Measurements from ENCODE around the gene PDE4C. TPM values are rescaled to one million over a fixed set of nuclear protein-coding genes. Genes with fewer than 3 reads are reported as not detected.

The PDE4C gene
- total and polyA plus RNA-seq, 10 of the 15 experiments (the other 5 are each of a cell fraction or from before 2014, with no cell fraction given) = 0.08 to 0.73 (median 0.34) TPM

GRCh38 chr19:18192673-18193387, 33.4 kb downstream of the PDE4C start, which contains the start of gene MPV17L2 (continued):
- TF ChIP-seq MAX (IDR thresholded peaks at IDR 0.05; ENCODE audit: low read depth, low read length) (no peak), EED (IDR thresholded peaks at IDR 0.05; ENCODE audit: low read depth) (no peak), SIN3A (IDR thresholded peaks at IDR 0.05; ENCODE audit: low read depth, low read length) (peak; percentile 40; the same call in 1 of the 2 replicates), ZBTB40 (IDR thresholded peaks at IDR 0.05; ENCODE audit: borderline replicate concordance) (no peak; the same call in 1 of the 2 replicates), GATAD2B (conservative IDR thresholded peaks at IDR 0.05; ENCODE audit: low read depth) (no peak), TCF12 (IDR thresholded peaks at IDR 0.05; ENCODE audit: low read depth, low read length) (no peak), SUPT20H (IDR thresholded peaks at IDR 0.05; ENCODE audit: borderline replicate concordance, control insufficient read depth, low read depth, low read length) (no peak), SPI1 (IDR thresholded peaks at IDR 0.05; ENCODE audit: borderline replicate concordance, insufficient read depth, low read depth, low read length) (no peak), RFX5 (IDR thresholded peaks at IDR 0.05; ENCODE audit: low read depth, low read length) (peak; percentile 97), PAX8 (IDR thresholded peaks at IDR 0.05) (no peak), YY1 (IDR thresholded peaks at IDR 0.05; ENCODE audit: low read depth, low read length) (peak; percentile 85), RCOR1 (conservative IDR thresholded peaks at IDR 0.05; ENCODE audit: low read depth, low read length) (no peak), BMI1 (IDR thresholded peaks at IDR 0.05; ENCODE audit: borderline replicate concordance) (no peak), RUNX3 (IDR thresholded peaks at IDR 0.05; ENCODE audit: low read length) (no peak), PML (IDR thresholded peaks at IDR 0.05; ENCODE audit: low read length) (no peak), LARP7 (IDR thresholded peaks at IDR 0.05) (no peak), CHD2 (IDR thresholded peaks at IDR 0.05; ENCODE audit: borderline replicate concordance, low read depth, low read length) (peak; percentile 98), SMAD5 (IDR thresholded peaks at IDR 0.05; ENCODE audit: low read depth) (no peak), PAX5 (IDR thresholded peaks at IDR 0.05; ENCODE audit: borderline replicate concordance, low read depth, low read length) (peak; percentile 57; the same call in 1 of the 2 replicates), RELA (IDR thresholded peaks at IDR 0.05; ENCODE audit: borderline replicate concordance, partially characterized antibody) (peak; percentile 15), MYB (IDR thresholded peaks at IDR 0.05; ENCODE audit: borderline replicate concordance, low read depth, low read length) (no peak)
- TF ChIP-seq, protein P1, sequence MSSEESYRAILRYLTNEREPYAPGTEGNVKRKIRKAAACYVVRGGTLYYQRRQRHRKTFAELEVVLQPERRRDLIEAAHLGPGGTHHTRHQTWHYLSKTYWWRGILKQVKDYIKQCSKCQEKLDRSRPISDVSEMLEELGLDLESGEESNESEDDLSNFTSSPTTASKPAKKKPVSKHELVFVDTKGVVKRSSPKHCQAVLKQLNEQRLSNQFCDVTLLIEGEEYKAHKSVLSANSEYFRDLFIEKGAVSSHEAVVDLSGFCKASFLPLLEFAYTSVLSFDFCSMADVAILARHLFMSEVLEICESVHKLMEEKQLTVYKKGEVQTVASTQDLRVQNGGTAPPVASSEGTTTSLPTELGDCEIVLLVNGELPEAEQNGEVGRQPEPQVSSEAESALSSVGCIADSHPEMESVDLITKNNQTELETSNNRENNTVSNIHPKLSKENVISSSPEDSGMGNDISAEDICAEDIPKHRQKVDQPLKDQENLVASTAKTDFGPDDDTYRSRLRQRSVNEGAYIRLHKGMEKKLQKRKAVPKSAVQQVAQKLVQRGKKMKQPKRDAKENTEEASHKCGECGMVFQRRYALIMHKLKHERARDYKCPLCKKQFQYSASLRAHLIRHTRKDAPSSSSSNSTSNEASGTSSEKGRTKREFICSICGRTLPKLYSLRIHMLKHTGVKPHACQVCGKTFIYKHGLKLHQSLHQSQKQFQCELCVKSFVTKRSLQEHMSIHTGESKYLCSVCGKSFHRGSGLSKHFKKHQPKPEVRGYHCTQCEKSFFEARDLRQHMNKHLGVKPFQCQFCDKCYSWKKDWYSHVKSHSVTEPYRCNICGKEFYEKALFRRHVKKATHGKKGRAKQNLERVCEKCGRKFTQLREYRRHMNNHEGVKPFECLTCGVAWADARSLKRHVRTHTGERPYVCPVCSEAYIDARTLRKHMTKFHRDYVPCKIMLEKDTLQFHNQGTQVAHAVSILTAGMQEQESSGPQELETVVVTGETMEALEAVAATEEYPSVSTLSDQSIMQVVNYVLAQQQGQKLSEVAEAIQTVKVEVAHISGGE (CRISPR knock-in tag; IDR thresholded peaks at IDR 0.05) = no peak
